Measurements from ENCODE around the gene CDK18.
"Not testable (repeated sequence)": the region's sequence is repeated elsewhere in the genome, so short reads cannot be mapped to it uniquely, and the experiment has no call there.

Gene CDK18

GRCh38 chr1:205481629-205482151, 22.8 kb upstream of the CDK18 start:
- FAIRE-seq: no peak

- FAIRE-seq: not testable (repeated sequence)
Observed at GRCh38 chr1:205482587-205482986, 21.9 kb upstream of the CDK18 start.

- no peak for FAIRE-seq
Observed at GRCh38 chr1:205483372-205483771, 21.1 kb upstream of the CDK18 start.

- FAIRE-seq: peak; percentile 44
Observed at GRCh38 chr1:205484985-205485967, 19.2 kb upstream of the CDK18 start.

- FAIRE-seq: no peak
Observed at GRCh38 chr1:205486258-205486657, 18.2 kb upstream of the CDK18 start.

GRCh38 chr1:205488074-205488723, 16.3 kb upstream of the CDK18 start:
- FAIRE-seq: peak; percentile 83

GRCh38 chr1:205491794-205492193, 12.7 kb upstream of the CDK18 start:
- FAIRE-seq: no peak

- FAIRE-seq: no peak
Observed at GRCh38 chr1:205492201-205492667, 12.2 kb upstream of the CDK18 start.

GRCh38 chr1:205492774-205493173, 11.7 kb upstream of the CDK18 start:
- no peak for FAIRE-seq

GRCh38 chr1:205493241-205494085, 11.0 kb upstream of the CDK18 start:
- FAIRE-seq: no peak

GRCh38 chr1:205494115-205494514, 10.4 kb upstream of the CDK18 start:
- FAIRE-seq: no peak

- no peak for FAIRE-seq
Observed at GRCh38 chr1:205495237-205495823, 9.1 kb upstream of the CDK18 start.

GRCh38 chr1:205496661-205497060, 7.8 kb upstream of the CDK18 start:
- FAIRE-seq: no peak

GRCh38 chr1:205497351-205497750, 7.1 kb upstream of the CDK18 start:
- FAIRE-seq: no peak

- no peak for FAIRE-seq
Observed at GRCh38 chr1:205499789-205500188, 4.7 kb upstream of the CDK18 start.

GRCh38 chr1:205500240-205501233, 3.9 kb upstream of the CDK18 start:
- FAIRE-seq: no peak

- no peak for FAIRE-seq
Observed at GRCh38 chr1:205502111-205502810, 2.2 kb upstream of the CDK18 start.

GRCh38 chr1:205502992-205503391, 1.5 kb upstream of the CDK18 start:
- no peak for FAIRE-seq

- FAIRE-seq: no peak
Observed at GRCh38 chr1:205505076-205505729, 734 bp downstream of the CDK18 start.

- no peak for FAIRE-seq
Observed at GRCh38 chr1:205505791-205506190, 1.3 kb downstream of the CDK18 start.
